ENCODE data around the gene ORC6. TPM values are rescaled to one million over a fixed set of nuclear protein-coding genes. Genes with fewer than 3 reads are reported as not detected.

The ORC6 gene
- total and polyA plus RNA-seq, 2 donors from 2014 or later, result 0.94 to 1.5 TPM

DNA sequence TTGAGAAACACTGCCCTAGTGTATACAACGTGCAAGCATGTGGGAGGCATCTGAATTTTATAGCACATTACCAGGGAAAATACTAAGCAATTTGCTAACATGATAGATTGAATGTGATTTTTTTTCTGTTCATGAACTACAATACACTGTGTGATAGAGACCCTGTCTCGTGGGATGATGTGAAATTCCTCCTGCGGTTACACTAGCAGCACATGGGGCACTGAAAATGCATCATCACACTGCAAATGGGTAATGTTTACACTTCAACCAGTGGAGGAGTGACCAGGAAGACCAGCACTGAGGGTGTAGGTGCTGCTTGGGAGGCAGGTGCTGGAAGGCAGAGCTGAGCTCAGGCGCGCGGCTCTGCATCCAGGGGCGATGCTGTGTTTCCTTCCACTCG, 28.8 kb downstream of the ORC6 start:
- Histone ChIP-seq H3K27ac (ENCODE audit: low read depth in 2 of 2, low read length in 2 of 2) (no peak overlapping the region), H3K9ac (ENCODE audit: low read length in 3 of 3) (no peak overlapping the region), H3K4me1 (ENCODE audit: control insufficient read depth in 2 of 3, insufficient read depth in 2 of 3, low read depth in 1 of 3, low read length in 3 of 3) (no peaks in the 10 kb centered on the region), H3K9me3 (ENCODE audit: control insufficient read depth in 2 of 3, insufficient read depth in 1 of 3, low read length in 3 of 3) (no peaks in the 10 kb centered on the region), H3K27me3 (ENCODE audit: control insufficient read depth, insufficient read depth, low read length) (no peaks in the 10 kb centered on the region), H3K4me3 (ENCODE audit: low read length in 3 of 3) (no peak overlapping the region), H3K36me3 (ENCODE audit: control insufficient read depth in 2 of 3, insufficient read depth in 3 of 3, low read length in 3 of 3) (no peaks in the 10 kb centered on the region)
- TF ChIP-seq, protein P1, sequence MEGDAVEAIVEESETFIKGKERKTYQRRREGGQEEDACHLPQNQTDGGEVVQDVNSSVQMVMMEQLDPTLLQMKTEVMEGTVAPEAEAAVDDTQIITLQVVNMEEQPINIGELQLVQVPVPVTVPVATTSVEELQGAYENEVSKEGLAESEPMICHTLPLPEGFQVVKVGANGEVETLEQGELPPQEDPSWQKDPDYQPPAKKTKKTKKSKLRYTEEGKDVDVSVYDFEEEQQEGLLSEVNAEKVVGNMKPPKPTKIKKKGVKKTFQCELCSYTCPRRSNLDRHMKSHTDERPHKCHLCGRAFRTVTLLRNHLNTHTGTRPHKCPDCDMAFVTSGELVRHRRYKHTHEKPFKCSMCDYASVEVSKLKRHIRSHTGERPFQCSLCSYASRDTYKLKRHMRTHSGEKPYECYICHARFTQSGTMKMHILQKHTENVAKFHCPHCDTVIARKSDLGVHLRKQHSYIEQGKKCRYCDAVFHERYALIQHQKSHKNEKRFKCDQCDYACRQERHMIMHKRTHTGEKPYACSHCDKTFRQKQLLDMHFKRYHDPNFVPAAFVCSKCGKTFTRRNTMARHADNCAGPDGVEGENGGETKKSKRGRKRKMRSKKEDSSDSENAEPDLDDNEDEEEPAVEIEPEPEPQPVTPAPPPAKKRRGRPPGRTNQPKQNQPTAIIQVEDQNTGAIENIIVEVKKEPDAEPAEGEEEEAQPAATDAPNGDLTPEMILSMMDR (IDR thresholded peaks at IDR 0.05; ENCODE audit: borderline replicate concordance, extremely low read depth, insufficient read depth), result no peak
- no peak for DNase-seq
- intact Hi-C loops (cut with DNase I), result no loop called here
- FAIRE-seq, result no peak

DNA sequence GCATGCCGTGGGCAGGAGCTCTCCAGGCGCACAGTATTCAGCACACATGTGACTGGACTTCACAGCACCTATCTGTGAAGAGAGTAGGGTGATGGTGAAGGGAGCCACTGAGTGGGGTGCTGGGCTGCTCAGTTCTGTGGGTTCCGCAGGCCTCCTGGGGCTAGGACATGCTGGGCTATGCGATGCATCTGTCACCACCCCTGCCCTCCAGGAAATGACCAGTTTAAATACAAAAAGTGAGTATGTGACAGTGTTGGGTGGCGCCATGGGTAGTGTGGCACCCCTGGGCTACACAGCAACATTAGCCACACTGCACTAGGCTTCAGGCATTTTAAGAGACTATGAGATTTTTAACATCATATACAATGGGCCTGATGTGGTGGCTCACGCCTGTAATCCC, 30.1 kb downstream of the ORC6 start:
- H3K27ac ChIP-seq (ENCODE audit: low read depth in 2 of 2, low read length in 2 of 2), result no peak overlapping the region

DNA sequence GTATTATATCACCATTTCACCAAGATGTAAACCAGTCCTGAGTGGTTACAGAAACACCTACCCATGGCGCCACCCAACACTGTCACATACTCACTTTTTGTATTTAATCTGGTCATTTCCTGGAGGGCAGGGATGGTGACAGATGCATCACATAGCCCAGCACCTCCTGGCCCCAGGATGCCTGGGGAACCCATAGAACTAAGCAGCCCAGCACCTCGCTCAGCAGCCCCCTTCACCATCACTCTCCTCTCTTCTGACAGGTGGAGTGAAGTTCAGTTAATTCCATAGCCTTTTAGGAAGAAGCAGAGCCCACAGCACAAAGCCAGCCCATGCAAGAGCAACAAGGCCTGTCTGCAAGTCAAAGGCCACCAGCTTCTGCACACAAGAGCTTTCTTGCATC, 31.2 kb downstream of the ORC6 start:
- DNase-seq (no peak), FAIRE-seq (no peak)
- TF ChIP-seq, protein P1 (IDR thresholded peaks at IDR 0.05; ENCODE audit: borderline replicate concordance, extremely low read depth, insufficient read depth), result no peak
- Histone ChIP-seq H3K9ac (ENCODE audit: low read length in 3 of 3) (no peak overlapping the region), H3K4me1 (ENCODE audit: control insufficient read depth in 2 of 3, insufficient read depth in 2 of 3, low read depth in 1 of 3, low read length in 3 of 3) (no peaks in the 10 kb centered on the region), H3K4me3 (ENCODE audit: low read length in 3 of 3) (no peak overlapping the region), H3K36me3 (ENCODE audit: control insufficient read depth in 2 of 3, insufficient read depth in 3 of 3, low read length in 3 of 3) (no peaks in the 10 kb centered on the region), H3K9me3 (ENCODE audit: control insufficient read depth in 2 of 3, insufficient read depth in 1 of 3, low read length in 3 of 3) (no peaks in the 10 kb centered on the region), H3K27ac (ENCODE audit: low read depth in 2 of 2, low read length in 2 of 2) (no peak overlapping the region), H3K27me3 (ENCODE audit: control insufficient read depth, insufficient read depth, low read length) (no peaks in the 10 kb centered on the region)
- intact Hi-C loops (cut with DNase I), result no loop called here

More for the DNA sequence above, 30.1 kb downstream of the ORC6 start:
- Histone ChIP-seq H3K36me3 (ENCODE audit: control insufficient read depth in 2 of 3, insufficient read depth in 3 of 3, low read length in 3 of 3) (no peaks in the 10 kb centered on the region), H3K27me3 (ENCODE audit: control insufficient read depth, insufficient read depth, low read length) (no peaks in the 10 kb centered on the region), H3K4me3 (ENCODE audit: low read length in 3 of 3) (no peak overlapping the region), H3K9me3 (ENCODE audit: control insufficient read depth in 2 of 3, insufficient read depth in 1 of 3, low read length in 3 of 3) (no peaks in the 10 kb centered on the region), H3K9ac (ENCODE audit: low read length in 3 of 3) (no peak overlapping the region), H3K4me1 (ENCODE audit: control insufficient read depth in 2 of 3, insufficient read depth in 2 of 3, low read depth in 1 of 3, low read length in 3 of 3) (no peaks in the 10 kb centered on the region)
- no peak for FAIRE-seq
- TF ChIP-seq, protein P1 (IDR thresholded peaks at IDR 0.05; ENCODE audit: borderline replicate concordance, extremely low read depth, insufficient read depth), result no peak
- no peak for DNase-seq
- intact Hi-C loops (cut with DNase I), result no loop called here

GRCh38 chr16:46721885-46722284, 32.4 kb downstream of the ORC6 start:
- intact Hi-C loops (cut with DNase I), result no loop called here

More at GRCh38 chr16:46721885-46722284, 32.4 kb downstream of the ORC6 start:
- DNase-seq (no peak), FAIRE-seq (no peak)
- Histone ChIP-seq H3K27ac (ENCODE audit: low read depth in 2 of 2, low read length in 2 of 2) (no peak overlapping the region), H3K36me3 (ENCODE audit: control insufficient read depth in 2 of 3, insufficient read depth in 3 of 3, low read length in 3 of 3) (no peaks in the 10 kb centered on the region), H3K4me3 (ENCODE audit: low read length in 3 of 3) (no peak overlapping the region), H3K9ac (ENCODE audit: low read length in 3 of 3) (no peak overlapping the region), H3K4me1 (ENCODE audit: control insufficient read depth in 2 of 3, insufficient read depth in 2 of 3, low read depth in 1 of 3, low read length in 3 of 3) (no peaks in the 10 kb centered on the region), H3K9me3 (ENCODE audit: control insufficient read depth in 2 of 3, insufficient read depth in 1 of 3, low read length in 3 of 3) (no peaks in the 10 kb centered on the region), H3K27me3 (ENCODE audit: control insufficient read depth, insufficient read depth, low read length) (no peaks in the 10 kb centered on the region)
- TF ChIP-seq, protein P1 (IDR thresholded peaks at IDR 0.05; ENCODE audit: borderline replicate concordance, extremely low read depth, insufficient read depth), result no peak
